CD4-positive, CD25-positive, alpha-beta regulatory T cell (primary cell): ENCODE data around the gene NRN1L. TPM values are rescaled to one million over a fixed set of nuclear protein-coding genes. Genes with fewer than 3 reads are reported as not detected.
"Not testable (repeated sequence)": the region's sequence is repeated elsewhere in the genome, so short reads cannot be mapped to it uniquely, and the experiment has no call there.

Experiments used
- ATAC-seq, 2 donors: fragments of 150-1000 bp; cut with Tn5 transposase; one replicate each; pipeline ENCODE4 v1.10.0; 2021; ENCODE audit warnings: low read depth in 2 of 2, moderate number of reproducible peaks in 2 of 2, moderate library complexity in 1 of 2
- DNase-seq, 3 donors: peaks; one replicate each; pipeline versions ENCODE4 v3.0.0 to v3.0.0-alpha.2; 2012 to 2022; ENCODE audit warnings: mixed read lengths in 1 of 3
- H3K27ac ChIP-seq: one replicate; pipeline ENCODE4 v1.7.0; 2013; ENCODE audit warnings: mild to moderate bottlenecking, low read length; ENCODE audit not compliant: insufficient read depth, poor library complexity, severe bottlenecking
- H3K27me3 ChIP-seq: one replicate; pipeline ENCODE4 v1.7.0; 2013; ENCODE audit warnings: low read length; ENCODE audit not compliant: control insufficient read depth, insufficient read depth
- H3K36me3 ChIP-seq: one replicate; pipeline ENCODE4 v1.7.0; 2013; ENCODE audit warnings: mild to moderate bottlenecking, low read length, moderate library complexity; ENCODE audit not compliant: control insufficient read depth, insufficient read depth
- H3K4me1 ChIP-seq: 2 replicates; pipeline ENCODE4 v1.7.0; 2013; ENCODE audit warnings: mild to moderate bottlenecking, low read length; ENCODE audit not compliant: insufficient read depth, control insufficient read depth, poor library complexity, severe bottlenecking
- H3K4me3 ChIP-seq: one replicate; pipeline ENCODE4 v1.7.0; 2013; ENCODE audit warnings: low read depth, mild to moderate bottlenecking, low read length, moderate library complexity
- H3K9me3 ChIP-seq, 2 experiments: 1 replicate in 1 of 2; 2 replicates in 1 of 2; pipeline ENCODE4 v1.7.0; 2013; ENCODE audit warnings: low read length in 2 of 2, mild to moderate bottlenecking in 1 of 2, moderate library complexity in 1 of 2; ENCODE audit not compliant: control insufficient read depth in 2 of 2
- H3K27ac Mint-ChIP-seq, 3 donors: one replicate each; pipeline ENCODE4 v1.8.0; 2020 to 2022; ENCODE audit warnings: mild to moderate bottlenecking in 3 of 3, mixed read lengths in 3 of 3, moderate library complexity in 2 of 3
- H3K27me3 Mint-ChIP-seq: one replicate; pipeline ENCODE4 v1.8.0; 2022; ENCODE audit warnings: mild to moderate bottlenecking, mixed read lengths
- H3K36me3 Mint-ChIP-seq: one replicate; pipeline ENCODE4 v1.8.0; 2020; ENCODE audit warnings: mixed read lengths
- H3K4me1 Mint-ChIP-seq, 4 donors: one replicate each; pipeline ENCODE4 v1.8.0; 2020 to 2022; ENCODE audit warnings: mixed read lengths in 4 of 4, mild to moderate bottlenecking in 1 of 4
- H3K4me3 Mint-ChIP-seq, 4 donors: one replicate each; pipeline ENCODE4 v1.8.0; 2020 to 2022; ENCODE audit warnings: mild to moderate bottlenecking in 4 of 4, mixed read lengths in 4 of 4, moderate library complexity in 3 of 4
- H3K9me3 Mint-ChIP-seq, 7 donors: one replicate each; pipeline ENCODE4 v1.8.0; 2020 to 2022; ENCODE audit warnings: mixed read lengths in 7 of 7, mild to moderate bottlenecking in 3 of 7, moderate library complexity in 2 of 7
- polyA plus RNA-seq, 4 donors: library from polyadenylated mRNA; unstranded; fragments of 300-500 nt; fragmentation: Illumina TruSeq; gene quantifications; one replicate each; pipeline ENCODE4 v1.2.3, GENCODE V29; 2021
- total RNA-seq: library from RNA; stranded (reverse); gene quantifications from one replicate; pipeline ENCODE4 v1.2.3, GENCODE V29; 2022

NRN1L gene
- total RNA-seq (2.7 TPM), polyA plus RNA-seq (under 1 TPM in 2 of 4 donors, not detected in 2; 0.37 to 0.65 TPM)

GRCh38 chr16:67884684-67885083 is at the start of gene NRN1L:
Gene NRN1L (plus strand): TSS chr16:67884885. CDS start chr16:67884904, 19 bp downstream.
- Mint-ChIP-seq H3K27me3 (no peaks in the 10 kb centered on the region), H3K4me1 (no peaks in the 10 kb centered on the region), H3K36me3 (peaks cover 19% of the 10 kb centered on the region), H3K27ac (no peak within 1 kb of the TSS), H3K9me3 (no peaks in the 10 kb centered on the region), H3K4me3 (no peak within 1 kb of the TSS)
- ATAC-seq (no peak), DNase-seq (no peak)
- Histone ChIP-seq H3K36me3 (peaks cover 45% of the 10 kb centered on the region), H3K4me3 (no peak within 1 kb of the TSS), H3K4me1 (no peaks in the 10 kb centered on the region), H3K27me3 (no peaks in the 10 kb centered on the region), H3K27ac (no peak within 1 kb of the TSS), H3K9me3 (no peaks in the 10 kb centered on the region)

- H3K4me3 Mint-ChIP-seq, H3K36me3 Mint-ChIP-seq, H3K36me3 ChIP-seq, H3K9me3 Mint-ChIP-seq, H3K27me3 ChIP-seq, H3K27me3 Mint-ChIP-seq, H3K9me3 ChIP-seq, H3K27ac Mint-ChIP-seq, ATAC-seq, H3K27ac ChIP-seq, H3K4me3 ChIP-seq, DNase-seq: not testable (repeated sequence)
- peaks cover 21% of the 10 kb centered on the region for H3K4me1 ChIP-seq
- peaks cover 6 to 24% (median 15%) of the 10 kb centered on the region in 4 donors for H3K4me1 Mint-ChIP-seq
These were observed 47.5 kb upstream of the NRN1L start for GRCh38 chr16:67837190-67837589.

GRCh38 chr16:67837811-67838210 is 46.9 kb upstream of the NRN1L start:
- Histone ChIP-seq H3K9me3 (no peaks in the 10 kb centered on the region), H3K4me1 (peaks cover 17% of the 10 kb centered on the region), H3K36me3 (no peaks in the 10 kb centered on the region), H3K27me3 (no peaks in the 10 kb centered on the region), H3K27ac (no peak overlapping the region), H3K4me3 (no peak overlapping the region)
- Mint-ChIP-seq H3K9me3 (no peaks in the 10 kb centered on the region), H3K36me3 (no peaks in the 10 kb centered on the region), H3K27me3 (no peaks in the 10 kb centered on the region), H3K27ac (no peak overlapping the region), H3K4me3 (peak overlapping the region in 1 of 4 donors; percentile 36), H3K4me1 (peaks cover 8 to 22% (median 14%) of the 10 kb centered on the region in 4 donors)
- no peak for DNase-seq
- ATAC-seq, result no peak

- Mint-ChIP-seq H3K36me3 (no peaks in the 10 kb centered on the region), H3K4me3 (peak overlapping the region; percentile 88 to 99 (median 94)), H3K27ac (peak overlapping the region; percentile 93 to 98 (median 96)), H3K27me3 (no peaks in the 10 kb centered on the region), H3K9me3 (no peaks in the 10 kb centered on the region), H3K4me1 (peaks cover 18 to 42% (median 27%) of the 10 kb centered on the region in 4 donors)
- Histone ChIP-seq H3K4me3 (peak overlapping the region; percentile 72), H3K9me3 (no peaks in the 10 kb centered on the region), H3K4me1 (peaks cover 40% of the 10 kb centered on the region), H3K27me3 (no peaks in the 10 kb centered on the region), H3K27ac (peak overlapping the region; percentile 97), H3K36me3 (no peaks in the 10 kb centered on the region)
- DNase-seq, result no peak
- ATAC-seq, result no peak
These were observed 43.4 kb upstream of the NRN1L start for GRCh38 chr16:67841198-67841815.

- no peaks in the 10 kb centered on the region for H3K27me3 Mint-ChIP-seq
- Histone ChIP-seq H3K4me1 (peaks cover 41% of the 10 kb centered on the region), H3K27ac (peak within 1 kb of the TSS; percentile 97), H3K27me3 (no peaks in the 10 kb centered on the region), H3K4me3 (peak within 1 kb of the TSS; percentile 89), H3K9me3 (no peaks in the 10 kb centered on the region), H3K36me3 (no peaks in the 10 kb centered on the region)
- H3K27ac Mint-ChIP-seq, result peak within 1 kb of the TSS; percentile 95 to 98 (median 96)
- H3K36me3 Mint-ChIP-seq, result no peaks in the 10 kb centered on the region
- peak; percentile 58 to 62 for ATAC-seq
- DNase-seq, result peak; percentile 89 to 97 (median 96)
- peak within 1 kb of the TSS; percentile 88 to 99 (median 96) for H3K4me3 Mint-ChIP-seq
- no peaks in the 10 kb centered on the region for H3K9me3 Mint-ChIP-seq
- H3K4me1 Mint-ChIP-seq, result peaks cover 18 to 42% (median 27%) of the 10 kb centered on the region in 4 donors
These were observed 42.7 kb upstream of the NRN1L start, which contains the start of gene THAP11 for GRCh38 chr16:67841816-67842508. Gene THAP11 (plus strand): TSS chr16:67842320. CDS start chr16:67842555, 235 bp downstream.

GRCh38 chr16:67842509-67843342 is 42.0 kb upstream of the NRN1L start:
- DNase-seq, result peak in 2 of 3 donors; percentile 77 to 83
- H3K27me3 Mint-ChIP-seq, result no peaks in the 10 kb centered on the region
- Histone ChIP-seq H3K4me3 (peak overlapping the region; percentile 89), H3K9me3 (no peaks in the 10 kb centered on the region), H3K27me3 (no peaks in the 10 kb centered on the region), H3K4me1 (peaks cover 47% of the 10 kb centered on the region), H3K27ac (peak overlapping the region; percentile 97), H3K36me3 (no peaks in the 10 kb centered on the region)
- peaks cover 19 to 45% (median 29%) of the 10 kb centered on the region in 4 donors for H3K4me1 Mint-ChIP-seq
- no peaks in the 10 kb centered on the region for H3K36me3 Mint-ChIP-seq
- ATAC-seq, result peak; percentile 26 to 33
- no peaks in the 10 kb centered on the region for H3K9me3 Mint-ChIP-seq
- peak overlapping the region; percentile 95 to 96 (median 95) for H3K27ac Mint-ChIP-seq
- peak overlapping the region; percentile 88 to 98 (median 96) for H3K4me3 Mint-ChIP-seq

- Mint-ChIP-seq H3K27me3 (no peaks in the 10 kb centered on the region), H3K27ac (peak overlapping the region; percentile 95 to 96 (median 95)), H3K4me1 (peaks cover 16 to 52% (median 32%) of the 10 kb centered on the region in 4 donors), H3K36me3 (no peaks in the 10 kb centered on the region), H3K4me3 (peak overlapping the region; percentile 88 to 98 (median 96)), H3K9me3 (no peaks in the 10 kb centered on the region)
- Histone ChIP-seq H3K36me3 (no peaks in the 10 kb centered on the region), H3K27ac (peak overlapping the region; percentile 97), H3K4me3 (peak overlapping the region; percentile 89), H3K4me1 (peaks cover 54% of the 10 kb centered on the region), H3K27me3 (no peaks in the 10 kb centered on the region), H3K9me3 (no peaks in the 10 kb centered on the region)
- DNase-seq (peak in 1 of 3 donors; percentile 59), ATAC-seq (no peak)
These were observed 41.3 kb upstream of the NRN1L start for GRCh38 chr16:67843343-67843765.
